Measurements from ENCODE around the gene GPANK1. TPM values are rescaled to one million over a fixed set of nuclear protein-coding genes. Genes with fewer than 3 reads are reported as not detected.
A peak's percentile ranks its signal among the peaks of the same experiment; 100 is the strongest.

GPANK1 gene
- total and polyA plus RNA-seq, 2 of the 4 experiments (the other 2 are of a cell fraction) = 6.1 to 13.8 TPM

DNA sequence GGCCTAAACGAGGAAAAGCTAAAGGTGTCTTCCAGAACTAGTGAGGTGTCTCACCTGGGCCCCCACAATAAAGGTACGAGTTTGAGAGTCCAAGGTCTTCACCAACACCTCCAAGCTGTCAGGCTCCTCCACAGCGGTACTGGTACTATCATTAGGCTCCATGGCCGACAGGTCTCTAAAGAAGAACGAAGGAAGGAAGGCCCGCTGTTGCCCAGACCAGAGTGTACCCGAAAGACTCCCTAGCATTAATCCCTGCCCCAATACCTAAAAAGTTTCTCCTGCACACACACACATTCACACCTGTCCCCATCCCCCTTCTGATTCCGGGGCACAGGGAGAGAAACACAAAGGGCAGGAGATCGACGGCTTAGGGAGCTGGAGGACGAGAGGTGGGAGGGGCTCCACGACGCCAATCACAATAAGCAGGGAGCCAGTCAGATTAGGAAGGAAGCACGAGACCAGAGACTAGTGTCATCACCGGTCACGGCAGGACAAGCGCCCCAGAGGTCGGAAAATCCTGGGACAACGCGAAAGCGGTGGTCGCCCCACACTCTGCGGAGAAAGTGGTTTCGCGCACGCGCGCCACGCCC, 13.1 kb downstream of the GPANK1 start:
- Histone ChIP-seq H3K14ac (replicated peaks; ENCODE audit: low read depth, low read length) (peak overlapping the region; percentile 96), H3K4me2 (ENCODE audit: low read depth, low read length) (peak overlapping the region; percentile 89), H3K4me1 (ENCODE audit: control insufficient read depth, insufficient read depth, low read length) (0 out of 2 replicates have a peak, but pooled peaks cover 3% of the 10 kb centered on the region), H4K8ac (ENCODE audit: low read depth in 2 of 2, low read length in 2 of 2) (peak overlapping the region; percentile 56 to 96; a peak in 3 of 4 replicates), H3K9me3 (ENCODE audit: control insufficient read depth, insufficient read depth, low read length) (no peaks in the 10 kb centered on the region), H3K56ac (ENCODE audit: extremely low read depth, insufficient read depth, low read length) (peak overlapping the region; percentile 62; the same call in 1 of the 2 replicates), H2AFZ (replicated peaks; ENCODE audit: low read length, poor library complexity) (peak overlapping the region; percentile 96), H2BK120ac (ENCODE audit: low read depth, low read length) (peak overlapping the region; percentile 24; the same call in 1 of the 2 replicates), H2AK5ac (ENCODE audit: low read depth, low read length) (peak overlapping the region; percentile 89), H3K4ac (ENCODE audit: low read depth, low read length) (peak overlapping the region; percentile 99), H2BK5ac (ENCODE audit: low read depth, low read length, poor library complexity, severe bottlenecking) (peak overlapping the region; percentile 93), H3K23ac (ENCODE audit: low read depth, low read length) (peak overlapping the region; percentile 91), H2BK20ac (ENCODE audit: low read depth, low read length) (no peak overlapping the region), H3K79me1 (ENCODE audit: low read depth in 1 of 2, low read length in 2 of 2) (peaks cover 10 to 68% of the 10 kb centered on the region in 2 experiments; a peak in 3 of 4 replicates), H3K9ac (ENCODE audit: low read depth, low read length) (peak overlapping the region; percentile 70), H4K5ac (ENCODE audit: low read depth, low read length) (peak overlapping the region; percentile 16), H4K91ac (ENCODE audit: insufficient read depth, low read depth, low read length) (peak overlapping the region; percentile 81), H3K36me3 (ENCODE audit: control insufficient read depth, insufficient read depth, low read length) (peaks cover 23% of the 10 kb centered on the region), H3K9me1 (ENCODE audit: insufficient read depth, low read length) (peaks cover 8% of the 10 kb centered on the region; the same call in 1 of the 2 replicates), H4K20me1 (ENCODE audit: insufficient read depth, low read length) (no peaks in the 10 kb centered on the region), H3K27ac (ENCODE audit: insufficient read depth, low read length) (peak overlapping the region; percentile 88), H3K4me3 (ENCODE audit: insufficient read depth, low read depth, low read length) (peak overlapping the region; percentile 59), H3K18ac (ENCODE audit: low read depth, low read length) (peak overlapping the region; percentile 36), H2AK9ac (replicated peaks; ENCODE audit: low read depth, low read length, poor library complexity) (peak overlapping the region; percentile 98), H2BK15ac (ENCODE audit: low read depth, low read length) (peak overlapping the region; percentile 10; the same call in 1 of the 3 replicates), H3K27me3 (ENCODE audit: control insufficient read depth, insufficient read depth, low read length) (no peaks in the 10 kb centered on the region)
- TSS peak; percentile 42 for BruUV-seq (replicated peaks)
- ChIA-PET CTCF (interaction anchor here (0.6 to 1.6 kb wide), 3 partner anchors 11 to 105 kb away, joined by 3 to 5 read pairs (median 4); partner anchors contain the start of genes ATP6V1G2 and GPANK1), POLR2A (ENCODE audit: unreplicated experiment) (interaction anchor here (1.2 to 2.5 kb wide), 3 partner anchors 9 to 110 kb away, joined by 3 to 11 read pairs (median 8); partner anchors contain the start of genes C6orf47 and DDX39B)
- 0% methylated on average over 1 of the region's 29 CpGs; no CpG with 5 or more reads in 1 of the 2 experiments for WGBS, 2 experiments (ENCODE audit: extremely low coverage in 2 of 2, insufficient read length in 1 of 2)
- in situ Hi-C loops (cut with MboI; ENCODE audit: low sequenced_read_pairs) (no loop called here), dilution Hi-C loops (cut with HindIII; ENCODE audit: low sequenced_read_pairs, unreplicated experiment) (no loop called here), intact Hi-C loops (cut with micrococcal nuclease) (loop anchor here (1.0 kb wide), 1 partner anchor 31 kb away; the partner anchor contains the start of gene PRRC2A)
- DNase-seq (peak; percentile 80), ATAC-seq (ENCODE audit: low read depth) (peak; percentile 59)
- no peak for TF ChIP-seq NFE2L2 (IDR thresholded peaks at IDR 0.05; ENCODE audit: low read depth, low read length)
- TF ChIP-seq CTCF (conservative IDR thresholded peaks at IDR 0.05; ENCODE audit: low read depth, low read length) = no peak
- 0 out of 2 replicates have a peak, but pooled peaks have one; percentile 29 for TF ChIP-seq ELK1 (IDR thresholded peaks at IDR 0.05; ENCODE audit: borderline replicate concordance, low read depth, low read length)
- peak; percentile 93 for TF ChIP-seq BHLHE40 (IDR thresholded peaks at IDR 0.05; ENCODE audit: low read depth, low read length)
- peak; percentile 16; the same call in 1 of the 2 replicates for TF ChIP-seq MXI1 (IDR thresholded peaks at IDR 0.05; ENCODE audit: borderline replicate concordance, low read depth, low read length)
- no peak for TF ChIP-seq RCOR1 (IDR thresholded peaks at IDR 0.05; ENCODE audit: insufficient replicate concordance, low read length)
- no peak for TF ChIP-seq RAD21 (IDR thresholded peaks at IDR 0.05; ENCODE audit: low read length)
- TF ChIP-seq FOS (IDR thresholded peaks at IDR 0.05; ENCODE audit: low read depth, low read length) = no peak
- TF ChIP-seq RFX5 (IDR thresholded peaks at IDR 0.05; ENCODE audit: low read depth, low read length) = no peak
- TF ChIP-seq USF2 (IDR thresholded peaks at IDR 0.05; ENCODE audit: low read depth, low read length) = peak; percentile 33
- no peak for TF ChIP-seq MAZ (IDR thresholded peaks at IDR 0.05; ENCODE audit: borderline replicate concordance, low read depth, low read length)

All from IMR-90 (cell line).